Fibroblast of mammary gland (primary cell): ENCODE data around the gene DICER1.

Source experiments
- DNase-seq: peaks from one replicate; pipeline ENCODE4 v3.0.0-alpha.2; 2010; ENCODE audit warnings: low read depth
- H3K4me3 ChIP-seq: 2 replicates; pipeline ENCODE4 v1.5.1; 2011; ENCODE audit warnings: low read depth, mild to moderate bottlenecking, low read length, moderate library complexity; ENCODE audit not compliant: control insufficient read depth
- CTCF ChIP-seq: conservative IDR thresholded peaks from 2 replicates; pipeline ENCODE4 v1.5.1; 2011; ENCODE audit warnings: low read depth, low read length, inconsistent platforms; ENCODE audit not compliant: control insufficient read depth, insufficient read depth

Gene DICER1

DNA sequence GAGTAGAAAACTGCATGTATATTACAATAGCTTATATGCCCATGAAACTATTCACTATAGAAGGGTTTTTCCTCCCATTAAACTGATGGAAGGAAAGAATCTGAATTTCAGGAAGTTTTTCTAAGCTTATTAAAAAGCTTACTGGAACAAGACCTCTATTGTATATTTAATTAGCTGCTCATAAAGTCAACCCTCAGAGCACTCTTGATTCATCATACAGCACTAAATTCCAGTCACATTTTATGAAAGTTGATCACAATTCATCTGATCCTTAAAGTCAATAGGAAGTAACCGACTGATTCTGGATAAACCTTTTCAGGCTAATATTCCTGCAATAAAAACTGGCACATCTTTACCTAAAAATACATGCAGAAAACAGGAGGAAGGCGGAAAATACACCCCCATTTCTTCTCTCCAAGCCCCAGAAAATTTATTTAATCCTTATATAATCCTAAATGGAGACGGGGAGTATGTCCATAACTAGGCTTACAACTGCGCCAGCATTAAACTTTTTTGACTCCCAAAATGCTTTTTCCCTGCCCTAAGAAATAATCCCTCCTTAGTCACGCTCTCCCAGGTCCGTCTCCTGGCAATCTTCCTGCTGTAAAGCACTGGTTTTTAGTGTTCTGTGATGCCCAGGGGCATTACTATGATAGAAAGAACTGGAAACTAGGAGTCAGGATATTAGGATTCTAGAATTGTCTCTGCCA lies 35.3 kb downstream of the DICER1 start:
- no peak overlapping the region for H3K4me3 ChIP-seq
- no peak for TF ChIP-seq CTCF
- no peak for DNase-seq

DNA sequence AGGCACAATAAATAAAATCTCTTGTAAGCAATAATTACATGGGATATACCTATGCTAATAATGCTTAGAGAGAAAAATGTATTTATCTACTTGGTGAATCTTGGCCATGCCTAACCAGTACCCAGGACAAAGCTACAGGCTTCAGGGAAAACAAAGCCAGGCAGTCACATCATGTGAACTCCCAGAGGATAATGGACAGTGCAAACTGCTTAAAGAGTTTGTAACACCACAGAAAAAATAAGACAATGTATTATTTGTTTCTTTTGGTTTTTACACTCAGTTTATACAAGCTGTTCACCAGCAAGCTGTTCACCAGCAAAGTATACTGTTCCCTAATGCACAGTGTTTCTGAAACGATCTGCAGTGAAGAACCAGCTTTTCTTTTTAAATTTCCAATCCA lies 38.0 kb downstream of the DICER1 start:
- no peak for DNase-seq
- TF ChIP-seq CTCF, result no peak
- H3K4me3 ChIP-seq, result no peak overlapping the region

DNA sequence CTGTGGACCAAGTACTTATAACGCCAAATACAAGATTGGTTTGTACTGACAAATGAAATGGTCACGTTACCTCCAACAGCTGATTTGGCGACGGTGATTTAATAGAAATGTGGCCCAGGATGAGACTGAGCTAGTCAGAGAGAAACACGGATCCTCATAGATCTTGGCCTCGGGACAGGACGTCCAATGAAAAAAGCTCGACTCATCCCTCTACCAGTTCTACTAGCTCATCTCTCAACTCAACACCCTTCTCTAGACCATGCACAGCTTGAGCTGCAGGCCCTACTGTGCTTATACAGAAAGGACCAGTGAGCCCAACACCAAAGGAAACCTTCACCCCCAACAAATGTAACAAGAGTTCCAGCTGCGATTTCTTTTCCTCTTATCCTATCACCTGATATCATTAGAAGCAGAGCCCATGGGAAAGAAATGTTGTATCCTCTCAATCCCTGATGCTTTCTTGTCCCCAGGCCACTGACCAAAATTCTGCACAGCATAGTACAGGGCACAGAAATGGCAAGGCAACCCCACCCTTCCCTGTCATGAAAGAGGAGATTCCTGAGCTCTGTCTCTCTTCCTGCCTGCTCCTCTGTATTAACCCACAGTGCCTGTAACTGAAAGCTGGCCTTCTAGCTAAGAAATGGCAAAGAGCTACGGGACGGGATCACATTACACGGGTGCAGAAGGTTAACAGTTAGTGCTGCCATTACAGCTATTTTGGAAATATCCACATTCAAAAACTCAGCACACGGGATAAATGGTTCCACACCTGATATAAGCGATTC lies 39.2 kb downstream of the DICER1 start:
- TF ChIP-seq CTCF, result no peak
- H3K4me3 ChIP-seq, result no peak overlapping the region
- no peak for DNase-seq

DNA sequence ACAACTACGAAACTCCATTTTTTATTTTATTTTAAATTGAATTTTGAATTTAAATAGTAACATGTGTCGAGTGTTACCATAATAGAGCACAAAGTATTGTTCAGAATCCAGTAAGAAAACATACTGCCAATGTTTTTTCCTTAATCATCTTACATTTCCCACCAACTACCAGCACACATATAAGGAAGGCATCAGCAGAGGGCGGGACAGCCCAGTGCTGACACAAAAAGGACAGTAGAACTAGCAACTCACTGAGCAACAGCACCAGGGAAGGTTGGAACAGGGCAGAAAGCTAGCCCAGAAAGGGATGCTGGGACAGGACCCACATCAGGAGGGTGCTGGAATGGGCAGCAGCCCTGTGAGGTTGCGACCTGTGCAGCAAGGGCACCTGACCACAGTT lies 43.9 kb downstream of the DICER1 start:
- no peak for TF ChIP-seq CTCF
- no peak for DNase-seq
- H3K4me3 ChIP-seq, result no peak overlapping the region

- no peak for TF ChIP-seq CTCF
These were observed 45.7 kb downstream of the DICER1 start for GRCh38 chr14:95111507-95112164.

GRCh38 chr14:95110178-95110577 lies 47.2 kb downstream of the DICER1 start:
- no peak for TF ChIP-seq CTCF
- no peak for DNase-seq
- no peak overlapping the region for H3K4me3 ChIP-seq

More at GRCh38 chr14:95111507-95112164, 45.7 kb downstream of the DICER1 start:
- H3K4me3 ChIP-seq, result no peak overlapping the region
- DNase-seq, result no peak
